HEK293 (cell line): ENCODE measurements around the gene INTS1.

Source experiments
- CTCF ChIA-PET: fragments of 350-600 bp; formaldehyde crosslinking; extraction: SDS; loops from one replicate; lab custom pipeline; 2021; ENCODE audit warnings: antibody characterized with exemption; lab: Yijun Ruan, JAX
- POLR2A ChIA-PET: fragments of 300-600 bp; formaldehyde crosslinking; extraction: SDS; loops from one replicate; lab custom pipeline; 2020; ENCODE audit warnings: antibody characterized with exemption, inconsistent platforms; lab: Yijun Ruan, JAX
- H3K27ac ChIP-seq: fragments of 200-500 bp; sonication (Bioruptor generic); 2 replicates; pipeline ENCODE4 v1.5.1; 2014; ENCODE audit warnings: low read depth, low read length, control low read depth, inconsistent platforms; ENCODE audit errors: extremely low read depth
- H3K36me3 ChIP-seq, 2 experiments: fragments of 200-500 bp in 1 of 2; sonication (Bioruptor generic) in 1 of 2; 1 replicate in 1 of 2; 2 replicates in 1 of 2; pipeline ENCODE4 v1.5.1; 2014 to 2017; ENCODE audit warnings: inconsistent platforms in 2 of 2, low read length in 2 of 2; ENCODE audit not compliant: control insufficient read depth in 2 of 2, insufficient read depth in 1 of 2
- H3K4me1 ChIP-seq: fragments of 200-500 bp; sonication (Bioruptor generic); 2 replicates; pipeline ENCODE4 v1.5.1; 2014; ENCODE audit warnings: mild to moderate bottlenecking, low read length, inconsistent platforms; ENCODE audit not compliant: control insufficient read depth, insufficient read depth
- H3K4me3 ChIP-seq: 2 replicates; pipeline ENCODE4 v1.5.1; 2011; ENCODE audit warnings: low read depth, mild to moderate bottlenecking, control low read depth, low read length, moderate library complexity
- H3K9me3 ChIP-seq: fragments of 200-500 bp; sonication (Bioruptor generic); 2 replicates; pipeline ENCODE4 v1.5.1; 2014; ENCODE audit warnings: low read depth, low read length, inconsistent platforms; ENCODE audit not compliant: control insufficient read depth, insufficient read depth
- FEZF1 ChIP-seq: fragments of 450-650 bp; formaldehyde crosslinking; IDR thresholded peaks from 2 replicates; pipeline ENCODE4 v1.5.1; 2016; ENCODE audit warnings: missing biosample characterization, missing genetic modification characterization
- KLF16 ChIP-seq: fragments of 450-650 bp; formaldehyde crosslinking; IDR thresholded peaks from 2 replicates; pipeline ENCODE4 v1.5.1; 2017; ENCODE audit warnings: missing biosample characterization, missing genetic modification characterization
- MZF1 ChIP-seq: fragments of 450-650 bp; formaldehyde crosslinking; IDR thresholded peaks from 2 replicates; pipeline ENCODE4 v1.5.1; 2017; ENCODE audit warnings: missing biosample characterization, missing genetic modification characterization, borderline replicate concordance
- OSR2 ChIP-seq: fragments of 450-650 bp; formaldehyde crosslinking; IDR thresholded peaks from 2 replicates; pipeline ENCODE4 v1.5.1; 2016; ENCODE audit warnings: missing biosample characterization, missing genetic modification characterization
- SP7 ChIP-seq: fragments of 450-650 bp; formaldehyde crosslinking; IDR thresholded peaks from 2 replicates; pipeline ENCODE4 v1.5.1; 2016; ENCODE audit warnings: missing biosample characterization, missing genetic modification characterization
- ZBTB7A ChIP-seq: fragments of 450-650 bp; formaldehyde crosslinking; IDR thresholded peaks from 2 replicates; pipeline ENCODE4 v1.5.1; 2016; ENCODE audit warnings: low read depth, missing biosample characterization, missing genetic modification characterization
- ZFP37 ChIP-seq: fragments of 450-650 bp; formaldehyde crosslinking; IDR thresholded peaks from 2 replicates; pipeline ENCODE4 v1.5.1; 2016; ENCODE audit warnings: missing biosample characterization, missing genetic modification characterization
- ZNF132 ChIP-seq: fragments of 450-650 bp; formaldehyde crosslinking; IDR thresholded peaks from 2 replicates; pipeline ENCODE4 v1.5.1; 2017; ENCODE audit warnings: missing biosample characterization, missing genetic modification characterization, borderline replicate concordance
- ZNF184 ChIP-seq: fragments of 450-650 bp; IDR thresholded peaks from 2 replicates; pipeline ENCODE4 v1.5.1; 2018; ENCODE audit warnings: missing biosample characterization, mild to moderate bottlenecking, missing genetic modification characterization
- ZNF202 ChIP-seq: fragments of 450-650 bp; formaldehyde crosslinking; IDR thresholded peaks from 2 replicates; pipeline ENCODE4 v1.5.1; 2016; ENCODE audit warnings: missing biosample characterization, missing genetic modification characterization, borderline replicate concordance
- ZNF214 ChIP-seq: fragments of 450-650 bp; formaldehyde crosslinking; IDR thresholded peaks from 2 replicates; pipeline ENCODE4 v1.5.1; 2017; ENCODE audit warnings: missing biosample characterization, mild to moderate bottlenecking, missing genetic modification characterization, borderline replicate concordance
- ZNF510 ChIP-seq: fragments of 450-650 bp; formaldehyde crosslinking; IDR thresholded peaks from 2 replicates; pipeline ENCODE4 v1.5.1; 2018; ENCODE audit warnings: mild to moderate bottlenecking, missing genetic modification characterization, missing biosample characterization; ENCODE audit not compliant: insufficient replicate concordance
- ZNF596 ChIP-seq: fragments of 450-650 bp; IDR thresholded peaks from 2 replicates; pipeline ENCODE4 v1.5.0; 2018; ENCODE audit warnings: missing biosample characterization, mild to moderate bottlenecking, missing genetic modification characterization, moderate library complexity
- ZNF776 ChIP-seq: fragments of 450-650 bp; formaldehyde crosslinking; IDR thresholded peaks from 2 replicates; pipeline ENCODE4 v1.5.0; 2017; ENCODE audit warnings: missing biosample characterization, missing genetic modification characterization, borderline replicate concordance
- TF ChIP-seq, protein P1 (sequence below): fragments of 450-650 bp; formaldehyde crosslinking; IDR thresholded peaks from 2 replicates; pipeline ENCODE4 v1.5.1; 2017; ENCODE audit warnings: missing biosample characterization, mild to moderate bottlenecking, missing genetic modification characterization, moderate library complexity
- TF ChIP-seq, protein P2 (sequence below): fragments of 450-650 bp; formaldehyde crosslinking; IDR thresholded peaks from 2 replicates; pipeline ENCODE4 v1.5.1; 2016; ENCODE audit warnings: missing biosample characterization, missing genetic modification characterization, borderline replicate concordance
- TF ChIP-seq, protein P3 (sequence below): fragments of 450-650 bp; formaldehyde crosslinking; IDR thresholded peaks from 2 replicates; pipeline ENCODE4 v1.5.1; 2016; ENCODE audit warnings: missing biosample characterization, missing genetic modification characterization
- TF ChIP-seq, protein P4 (sequence below): fragments of 450-650 bp; formaldehyde crosslinking; IDR thresholded peaks from 2 replicates; pipeline ENCODE4 v1.5.1; 2016; ENCODE audit warnings: missing biosample characterization, missing genetic modification characterization

The INTS1 gene

DNA sequence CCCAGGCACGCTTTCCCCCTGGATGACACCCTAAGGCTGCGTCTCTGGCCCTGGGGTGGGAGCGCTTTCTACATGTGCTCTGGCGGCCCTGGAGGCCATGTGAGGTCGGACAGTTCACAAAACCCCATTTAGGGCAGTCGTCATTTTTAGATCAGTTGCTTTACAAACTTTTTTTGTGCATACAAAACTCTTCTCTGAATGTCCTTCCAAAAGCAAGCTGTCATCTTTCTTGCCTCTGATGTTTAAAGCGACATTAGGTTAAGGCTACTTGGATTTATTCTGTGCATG lies 32.2 kb upstream of the INTS1 start (continued):
- TF ChIP-seq, protein P1, sequence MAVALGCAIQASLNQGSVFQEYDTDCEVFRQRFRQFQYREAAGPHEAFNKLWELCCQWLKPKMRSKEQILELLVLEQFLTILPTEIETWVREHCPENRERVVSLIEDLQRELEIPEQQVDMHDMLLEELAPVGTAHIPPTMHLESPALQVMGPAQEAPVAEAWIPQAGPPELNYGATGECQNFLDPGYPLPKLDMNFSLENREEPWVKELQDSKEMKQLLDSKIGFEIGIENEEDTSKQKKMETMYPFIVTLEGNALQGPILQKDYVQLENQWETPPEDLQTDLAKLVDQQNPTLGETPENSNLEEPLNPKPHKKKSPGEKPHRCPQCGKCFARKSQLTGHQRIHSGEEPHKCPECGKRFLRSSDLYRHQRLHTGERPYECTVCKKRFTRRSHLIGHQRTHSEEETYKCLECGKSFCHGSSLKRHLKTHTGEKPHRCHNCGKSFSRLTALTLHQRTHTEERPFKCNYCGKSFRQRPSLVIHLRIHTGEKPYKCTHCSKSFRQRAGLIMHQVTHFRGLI (tag by site-specific recombination), result no peak
- TF ChIP-seq ZNF214, result no peak

DNA sequence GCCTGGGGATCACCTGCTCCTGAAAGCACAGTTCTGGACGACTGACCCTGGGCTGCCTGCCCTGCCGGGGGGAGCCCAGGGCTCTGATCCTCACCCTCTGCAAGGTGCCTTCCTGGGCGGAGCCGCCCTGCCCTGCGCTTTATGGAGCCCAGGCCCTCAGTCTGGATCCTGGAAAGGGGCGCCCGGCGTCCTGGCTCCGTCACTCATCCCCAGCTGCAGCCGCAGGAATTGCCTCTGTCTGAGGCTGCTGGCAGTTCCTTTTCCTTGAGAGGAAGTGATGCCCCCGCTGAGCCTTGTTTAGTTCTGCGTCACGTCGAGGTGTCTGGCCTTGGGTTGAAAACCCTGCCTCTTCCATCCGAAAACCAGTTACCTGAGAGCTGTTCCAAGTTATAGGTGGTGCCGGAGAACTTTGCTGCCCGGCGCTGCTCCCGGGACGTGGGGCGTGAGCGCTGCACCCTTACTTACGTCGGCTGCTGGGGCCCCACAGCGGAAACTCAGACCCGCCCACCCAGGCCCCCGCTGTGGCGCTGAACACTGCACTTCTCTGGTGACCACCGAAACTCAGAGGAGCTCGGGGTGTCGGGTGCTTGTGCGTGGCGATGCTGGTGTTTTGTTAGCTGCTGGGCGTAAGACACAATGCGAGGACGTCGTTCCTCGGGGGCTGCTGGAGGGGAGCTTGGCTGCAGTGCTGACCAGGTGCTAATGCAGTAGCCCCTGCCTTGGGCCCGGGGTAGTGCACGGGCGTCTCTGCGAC lies 31.7 kb upstream of the INTS1 start:
- H3K9me3 ChIP-seq, result no peaks in the 10 kb centered on the region
- H3K4me3 ChIP-seq, result no peak overlapping the region
- ChIA-PET CTCF (interaction anchor here (0.6 to 4.7 kb wide), 4 partner anchors 20 to 56 kb away, joined by 3 to 23 read pairs (median 4); partner anchors contain the start of gene TMEM184A), POLR2A (interaction anchor here (0.7 to 6.8 kb wide), 5 partner anchors 20 to 75 kb away, joined by 3 to 40 read pairs (median 10); partner anchors contain the start of genes PSMG3 and TMEM184A)
- H3K27ac ChIP-seq, result no peak overlapping the region
- TF ChIP-seq MZF1 (tag by site-specific recombination), result no peak
- TF ChIP-seq KLF16 (tag by site-specific recombination), result no peak
- TF ChIP-seq ZNF184 (tag by site-specific recombination), result no peak
- TF ChIP-seq, protein P2, sequence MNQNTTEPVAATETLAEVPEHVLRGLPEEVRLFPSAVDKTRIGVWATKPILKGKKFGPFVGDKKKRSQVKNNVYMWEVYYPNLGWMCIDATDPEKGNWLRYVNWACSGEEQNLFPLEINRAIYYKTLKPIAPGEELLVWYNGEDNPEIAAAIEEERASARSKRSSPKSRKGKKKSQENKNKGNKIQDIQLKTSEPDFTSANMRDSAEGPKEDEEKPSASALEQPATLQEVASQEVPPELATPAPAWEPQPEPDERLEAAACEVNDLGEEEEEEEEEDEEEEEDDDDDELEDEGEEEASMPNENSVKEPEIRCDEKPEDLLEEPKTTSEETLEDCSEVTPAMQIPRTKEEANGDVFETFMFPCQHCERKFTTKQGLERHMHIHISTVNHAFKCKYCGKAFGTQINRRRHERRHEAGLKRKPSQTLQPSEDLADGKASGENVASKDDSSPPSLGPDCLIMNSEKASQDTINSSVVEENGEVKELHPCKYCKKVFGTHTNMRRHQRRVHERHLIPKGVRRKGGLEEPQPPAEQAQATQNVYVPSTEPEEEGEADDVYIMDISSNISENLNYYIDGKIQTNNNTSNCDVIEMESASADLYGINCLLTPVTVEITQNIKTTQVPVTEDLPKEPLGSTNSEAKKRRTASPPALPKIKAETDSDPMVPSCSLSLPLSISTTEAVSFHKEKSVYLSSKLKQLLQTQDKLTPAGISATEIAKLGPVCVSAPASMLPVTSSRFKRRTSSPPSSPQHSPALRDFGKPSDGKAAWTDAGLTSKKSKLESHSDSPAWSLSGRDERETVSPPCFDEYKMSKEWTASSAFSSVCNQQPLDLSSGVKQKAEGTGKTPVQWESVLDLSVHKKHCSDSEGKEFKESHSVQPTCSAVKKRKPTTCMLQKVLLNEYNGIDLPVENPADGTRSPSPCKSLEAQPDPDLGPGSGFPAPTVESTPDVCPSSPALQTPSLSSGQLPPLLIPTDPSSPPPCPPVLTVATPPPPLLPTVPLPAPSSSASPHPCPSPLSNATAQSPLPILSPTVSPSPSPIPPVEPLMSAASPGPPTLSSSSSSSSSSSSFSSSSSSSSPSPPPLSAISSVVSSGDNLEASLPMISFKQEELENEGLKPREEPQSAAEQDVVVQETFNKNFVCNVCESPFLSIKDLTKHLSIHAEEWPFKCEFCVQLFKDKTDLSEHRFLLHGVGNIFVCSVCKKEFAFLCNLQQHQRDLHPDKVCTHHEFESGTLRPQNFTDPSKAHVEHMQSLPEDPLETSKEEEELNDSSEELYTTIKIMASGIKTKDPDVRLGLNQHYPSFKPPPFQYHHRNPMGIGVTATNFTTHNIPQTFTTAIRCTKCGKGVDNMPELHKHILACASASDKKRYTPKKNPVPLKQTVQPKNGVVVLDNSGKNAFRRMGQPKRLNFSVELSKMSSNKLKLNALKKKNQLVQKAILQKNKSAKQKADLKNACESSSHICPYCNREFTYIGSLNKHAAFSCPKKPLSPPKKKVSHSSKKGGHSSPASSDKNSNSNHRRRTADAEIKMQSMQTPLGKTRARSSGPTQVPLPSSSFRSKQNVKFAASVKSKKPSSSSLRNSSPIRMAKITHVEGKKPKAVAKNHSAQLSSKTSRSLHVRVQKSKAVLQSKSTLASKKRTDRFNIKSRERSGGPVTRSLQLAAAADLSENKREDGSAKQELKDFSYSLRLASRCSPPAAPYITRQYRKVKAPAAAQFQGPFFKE (tag by site-specific recombination), result no peak
- no peak for TF ChIP-seq ZNF214
- no peak for TF ChIP-seq ZNF776 (tag by site-specific recombination)
- TF ChIP-seq ZNF202 (tag by site-specific recombination), result no peak
- no peak for TF ChIP-seq ZNF132 (tag by site-specific recombination)
- TF ChIP-seq ZBTB7A, result no peak
- TF ChIP-seq, protein P3, sequence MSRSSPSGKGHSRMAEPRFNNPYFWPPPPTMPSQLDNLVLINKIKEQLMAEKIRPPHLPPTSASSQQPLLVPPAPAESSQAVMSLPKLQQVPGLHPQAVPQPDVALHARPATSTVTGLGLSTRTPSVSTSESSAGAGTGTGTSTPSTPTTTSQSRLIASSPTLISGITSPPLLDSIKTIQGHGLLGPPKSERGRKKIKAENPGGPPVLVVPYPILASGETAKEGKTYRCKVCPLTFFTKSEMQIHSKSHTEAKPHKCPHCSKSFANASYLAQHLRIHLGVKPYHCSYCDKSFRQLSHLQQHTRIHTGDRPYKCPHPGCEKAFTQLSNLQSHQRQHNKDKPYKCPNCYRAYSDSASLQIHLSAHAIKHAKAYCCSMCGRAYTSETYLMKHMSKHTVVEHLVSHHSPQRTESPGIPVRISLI (tag by site-specific recombination), result no peak
- no peak for TF ChIP-seq FEZF1 (tag by site-specific recombination)
- no peak for TF ChIP-seq SP7
- peaks cover 31% of the 10 kb centered on the region for H3K4me1 ChIP-seq
- peaks cover 0 to 17% of the 10 kb centered on the region in 2 experiments; a peak in 1 of 3 replicates for H3K36me3 ChIP-seq

DNA sequence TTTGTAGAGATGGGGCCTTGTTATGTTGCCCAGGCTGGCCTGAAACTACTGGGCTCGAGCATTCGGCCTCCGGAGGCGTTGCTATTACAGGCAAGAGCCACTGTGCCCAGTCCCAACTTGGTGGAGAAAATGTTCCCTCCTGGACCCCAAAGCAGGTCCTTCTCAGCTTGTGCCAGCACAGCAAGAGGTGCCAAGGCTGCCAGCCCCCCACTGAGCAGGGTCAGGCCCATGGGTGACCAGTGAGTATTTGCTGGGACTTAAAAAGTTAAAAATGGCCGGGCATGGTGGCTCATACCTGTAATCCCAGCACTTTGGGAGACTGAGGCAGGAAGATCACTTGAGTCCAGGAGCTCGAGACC lies 30.9 kb upstream of the INTS1 start:
- ChIA-PET CTCF (interaction anchor here (0.7 to 4.7 kb wide), 4 partner anchors 21 to 40 kb away, joined by 3 to 23 read pairs (median 4); partner anchors contain the start of gene TMEM184A), POLR2A (interaction anchor here (0.9 to 6.8 kb wide), 3 partner anchors 20 to 29 kb away, joined by 3 to 40 read pairs (median 10); partner anchors contain the start of gene TMEM184A)
- no peaks in the 10 kb centered on the region for H3K9me3 ChIP-seq
- H3K27ac ChIP-seq, result no peak overlapping the region
- peaks cover 31% of the 10 kb centered on the region for H3K4me1 ChIP-seq
- peaks cover 0 to 11% of the 10 kb centered on the region in 2 experiments; a peak in 1 of 3 replicates for H3K36me3 ChIP-seq
- H3K4me3 ChIP-seq, result no peak overlapping the region
- no peak for TF ChIP-seq ZFP37
- no peak for TF ChIP-seq OSR2 (tag by site-specific recombination)
- no peak for TF ChIP-seq ZNF510
- TF ChIP-seq, protein P4, sequence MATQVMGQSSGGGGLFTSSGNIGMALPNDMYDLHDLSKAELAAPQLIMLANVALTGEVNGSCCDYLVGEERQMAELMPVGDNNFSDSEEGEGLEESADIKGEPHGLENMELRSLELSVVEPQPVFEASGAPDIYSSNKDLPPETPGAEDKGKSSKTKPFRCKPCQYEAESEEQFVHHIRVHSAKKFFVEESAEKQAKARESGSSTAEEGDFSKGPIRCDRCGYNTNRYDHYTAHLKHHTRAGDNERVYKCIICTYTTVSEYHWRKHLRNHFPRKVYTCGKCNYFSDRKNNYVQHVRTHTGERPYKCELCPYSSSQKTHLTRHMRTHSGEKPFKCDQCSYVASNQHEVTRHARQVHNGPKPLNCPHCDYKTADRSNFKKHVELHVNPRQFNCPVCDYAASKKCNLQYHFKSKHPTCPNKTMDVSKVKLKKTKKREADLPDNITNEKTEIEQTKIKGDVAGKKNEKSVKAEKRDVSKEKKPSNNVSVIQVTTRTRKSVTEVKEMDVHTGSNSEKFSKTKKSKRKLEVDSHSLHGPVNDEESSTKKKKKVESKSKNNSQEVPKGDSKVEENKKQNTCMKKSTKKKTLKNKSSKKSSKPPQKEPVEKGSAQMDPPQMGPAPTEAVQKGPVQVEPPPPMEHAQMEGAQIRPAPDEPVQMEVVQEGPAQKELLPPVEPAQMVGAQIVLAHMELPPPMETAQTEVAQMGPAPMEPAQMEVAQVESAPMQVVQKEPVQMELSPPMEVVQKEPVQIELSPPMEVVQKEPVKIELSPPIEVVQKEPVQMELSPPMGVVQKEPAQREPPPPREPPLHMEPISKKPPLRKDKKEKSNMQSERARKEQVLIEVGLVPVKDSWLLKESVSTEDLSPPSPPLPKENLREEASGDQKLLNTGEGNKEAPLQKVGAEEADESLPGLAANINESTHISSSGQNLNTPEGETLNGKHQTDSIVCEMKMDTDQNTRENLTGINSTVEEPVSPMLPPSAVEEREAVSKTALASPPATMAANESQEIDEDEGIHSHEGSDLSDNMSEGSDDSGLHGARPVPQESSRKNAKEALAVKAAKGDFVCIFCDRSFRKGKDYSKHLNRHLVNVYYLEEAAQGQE (tag by site-specific recombination), result no peak
- no peak for TF ChIP-seq ZNF596 (tag by site-specific recombination)
